NCI-H748 treated with DMSO at 0.1 percent for 48 hours (cell line): Measurements from ENCODE around the gene VAMP2.

Source experiments
- DNase-seq: peaks from one replicate; lab custom pipeline; 2025; lab: John Stamatoyannopoulos, UW

The VAMP2 gene

GRCh38 chr17:8162233-8162996 is at the start of gene VAMP2:
VAMP2 (minus strand) TSS chr17:8162948; CDS start chr17:8162879, 69 bp downstream.
- DNase-seq = no peak

- no peak for DNase-seq
These were observed 48.2 kb upstream of the VAMP2 start for GRCh38 chr17:8210761-8211458.

- DNase-seq = peak; percentile 92
These were observed 47.4 kb upstream of the VAMP2 start, which contains the start of gene AURKB for GRCh38 chr17:8209907-8210760. AURKB (minus strand) TSS chr17:8210575; CDS start chr17:8210224, 351 bp downstream.

DNA sequence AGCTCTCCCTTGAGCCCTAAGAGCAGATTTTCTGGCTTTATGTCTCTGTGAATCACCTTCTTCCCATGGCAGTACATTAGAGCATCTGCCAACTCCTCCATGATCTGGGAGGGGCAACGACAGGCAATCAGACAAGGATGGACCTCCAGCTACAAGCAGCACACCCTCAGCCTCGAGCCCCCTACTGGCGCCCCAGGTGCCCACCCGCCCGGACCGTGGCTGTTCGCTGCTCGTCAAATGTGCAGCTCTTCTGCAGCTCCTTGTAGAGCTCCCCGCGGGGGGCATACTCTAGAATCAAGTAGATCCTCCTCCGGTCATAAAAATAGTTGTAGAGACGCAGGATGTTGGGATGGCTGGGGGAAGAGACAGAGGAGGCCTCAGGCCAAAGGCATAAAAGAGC is 43.8 kb upstream of the VAMP2 start:
- DNase-seq = no peak

- no peak for DNase-seq
These were observed 42.2 kb upstream of the VAMP2 start for GRCh38 chr17:8204761-8205555.

- DNase-seq = peak; percentile 99
These were observed 29.5 kb upstream of the VAMP2 start for GRCh38 chr17:8192070-8192815.

GRCh38 chr17:8190506-8190905 is 27.8 kb upstream of the VAMP2 start:
- DNase-seq = no peak

DNA sequence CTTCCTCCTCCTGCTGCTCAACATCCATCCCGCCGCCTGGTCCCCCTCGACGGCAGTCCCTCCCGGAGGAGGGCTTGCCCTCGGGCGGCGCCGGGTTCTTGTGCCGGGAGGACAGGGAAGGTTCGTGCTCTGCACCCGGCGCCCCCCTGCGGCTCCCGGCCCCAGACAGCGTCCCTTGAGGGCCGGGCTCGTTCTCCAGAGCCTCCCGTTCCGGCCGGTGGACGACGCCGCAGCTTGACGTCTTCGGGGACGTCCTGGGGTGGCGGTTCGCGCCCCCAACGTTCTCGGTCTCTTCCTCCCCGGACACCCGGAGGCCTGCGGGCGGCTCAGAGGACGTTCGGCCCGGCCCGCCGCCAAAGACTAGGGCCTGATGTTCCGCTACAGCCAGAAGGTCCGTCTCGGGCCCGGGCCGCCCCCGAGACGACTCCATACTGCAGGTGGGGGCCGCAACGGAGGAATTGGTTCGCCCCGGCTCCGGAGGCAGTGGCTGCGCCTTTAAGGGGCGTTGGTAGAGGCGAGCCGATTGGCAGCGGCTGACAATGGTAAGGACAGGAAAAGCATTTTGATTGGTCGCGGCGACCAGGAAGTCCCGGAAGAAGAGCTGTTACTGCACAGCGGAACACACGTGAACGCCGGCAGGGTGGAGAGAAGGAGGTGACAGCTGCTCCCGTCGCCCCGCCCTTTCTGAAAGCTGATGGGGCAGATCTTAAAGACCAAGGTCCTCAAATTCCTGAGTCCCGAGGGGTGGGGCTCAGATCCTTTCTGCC is 27.1 kb upstream of the VAMP2 start, which contains the start of gene BORCS6:
BORCS6 (minus strand) TSS at position 470 of the 767 bp plus-strand sequence; CDS start at position 430, 40 bp downstream.
- DNase-seq = peak; percentile 98

- no peak for DNase-seq
These were observed 26.4 kb upstream of the VAMP2 start for GRCh38 chr17:8189041-8189710.

DNA sequence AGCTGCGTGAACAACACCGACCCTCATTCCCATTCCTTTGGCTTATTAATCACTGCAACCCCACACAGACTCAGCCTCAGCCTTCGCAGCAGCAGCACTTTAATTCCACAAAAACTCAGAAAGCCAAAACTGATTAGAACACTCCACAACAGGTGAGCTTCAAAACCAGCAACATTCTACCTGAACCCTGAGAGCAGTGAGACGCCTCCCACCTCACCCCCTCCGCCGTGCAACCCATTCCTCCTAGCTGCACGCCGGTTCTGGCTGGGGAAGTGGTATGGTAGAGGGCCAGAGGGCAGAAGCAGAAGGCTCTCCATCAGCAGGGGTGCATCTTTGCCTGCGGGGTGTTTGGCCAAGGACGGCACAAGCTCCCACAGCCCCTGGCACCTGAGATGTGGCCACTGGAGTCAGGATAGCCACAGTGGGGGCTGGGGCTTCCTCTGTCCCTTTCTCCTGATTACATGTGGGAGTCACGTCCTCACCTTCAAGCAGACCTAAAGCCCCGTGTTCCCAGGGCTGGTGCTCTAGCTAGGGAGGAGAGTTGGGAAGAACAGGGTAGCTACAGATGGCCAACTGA is 25.6 kb upstream of the VAMP2 start:
- no peak for DNase-seq

GRCh38 chr17:8187517-8188262 is 24.9 kb upstream of the VAMP2 start:
- peak; percentile 99 for DNase-seq

- peak; percentile 100 for DNase-seq
These were observed 24.2 kb upstream of the VAMP2 start for GRCh38 chr17:8186787-8187516.

DNA sequence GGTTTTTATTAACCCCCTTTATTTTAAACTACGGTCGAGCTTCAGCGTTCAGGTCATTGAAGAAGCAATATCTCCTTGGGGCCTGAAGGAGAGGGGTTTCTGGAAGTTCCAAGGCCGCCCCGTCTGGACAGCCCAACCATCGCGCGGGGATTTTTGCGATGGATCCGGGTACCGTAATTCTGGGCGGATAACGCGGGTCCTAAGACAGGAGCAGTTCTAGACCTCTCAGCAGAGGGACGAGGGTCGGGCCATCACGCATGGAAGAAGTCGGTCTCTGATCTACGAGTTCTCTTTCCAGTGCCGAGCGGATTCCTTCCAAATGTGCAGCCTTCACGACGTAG is 23.7 kb upstream of the VAMP2 start:
- DNase-seq = no peak

- peak; percentile 93 for DNase-seq
These were observed 23.1 kb upstream of the VAMP2 start for GRCh38 chr17:8185582-8186445.

DNA sequence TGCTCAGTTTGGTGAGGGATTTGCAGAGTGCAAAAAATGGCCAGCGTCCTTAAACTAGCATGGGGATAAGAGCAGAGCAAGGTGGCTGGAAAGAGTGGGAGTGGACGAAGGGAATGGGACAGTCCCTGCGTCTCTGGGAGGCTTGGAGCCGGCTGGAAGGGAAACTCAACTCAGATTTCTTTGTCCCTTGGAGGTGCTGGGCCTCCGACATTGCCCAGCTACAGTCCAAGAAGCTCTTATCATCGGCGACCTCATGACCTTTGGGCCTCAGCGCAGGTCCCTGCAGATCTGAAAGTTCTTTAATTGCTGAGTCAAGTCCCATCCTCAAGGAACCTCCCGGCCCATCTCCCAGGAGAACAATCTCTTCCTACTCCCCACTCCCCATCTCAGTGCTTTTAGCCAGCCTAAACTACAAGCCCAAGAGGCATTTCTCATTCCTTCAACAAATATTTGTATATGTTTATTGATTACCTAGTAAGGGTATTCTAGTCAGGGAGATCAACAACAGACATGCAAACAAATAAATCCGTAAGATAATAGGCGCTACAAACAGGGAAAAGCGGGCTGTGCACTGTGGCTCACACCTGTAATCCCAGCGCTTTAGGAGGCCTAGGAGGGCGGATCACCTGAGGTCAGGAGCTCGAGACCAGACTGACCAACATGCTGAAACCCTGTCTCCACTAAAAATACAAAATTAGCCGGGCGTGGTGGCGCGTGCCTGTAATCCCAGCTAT is 14.4 kb upstream of the VAMP2 start:
- DNase-seq = no peak
